ENCODE measurements around the gene TRIM17. TPM values are rescaled to one million over a fixed set of nuclear protein-coding genes. Genes with fewer than 3 reads are reported as not detected.

TRIM17 gene
- total RNA-seq, 1 donor from 2014 or later, result 9.4 TPM

- no peaks in the 10 kb centered on the region for H3K36me3 Mint-ChIP-seq
- H3K27ac Mint-ChIP-seq, result peak overlapping the region; percentile 86
- TF ChIP-seq, protein P1, sequence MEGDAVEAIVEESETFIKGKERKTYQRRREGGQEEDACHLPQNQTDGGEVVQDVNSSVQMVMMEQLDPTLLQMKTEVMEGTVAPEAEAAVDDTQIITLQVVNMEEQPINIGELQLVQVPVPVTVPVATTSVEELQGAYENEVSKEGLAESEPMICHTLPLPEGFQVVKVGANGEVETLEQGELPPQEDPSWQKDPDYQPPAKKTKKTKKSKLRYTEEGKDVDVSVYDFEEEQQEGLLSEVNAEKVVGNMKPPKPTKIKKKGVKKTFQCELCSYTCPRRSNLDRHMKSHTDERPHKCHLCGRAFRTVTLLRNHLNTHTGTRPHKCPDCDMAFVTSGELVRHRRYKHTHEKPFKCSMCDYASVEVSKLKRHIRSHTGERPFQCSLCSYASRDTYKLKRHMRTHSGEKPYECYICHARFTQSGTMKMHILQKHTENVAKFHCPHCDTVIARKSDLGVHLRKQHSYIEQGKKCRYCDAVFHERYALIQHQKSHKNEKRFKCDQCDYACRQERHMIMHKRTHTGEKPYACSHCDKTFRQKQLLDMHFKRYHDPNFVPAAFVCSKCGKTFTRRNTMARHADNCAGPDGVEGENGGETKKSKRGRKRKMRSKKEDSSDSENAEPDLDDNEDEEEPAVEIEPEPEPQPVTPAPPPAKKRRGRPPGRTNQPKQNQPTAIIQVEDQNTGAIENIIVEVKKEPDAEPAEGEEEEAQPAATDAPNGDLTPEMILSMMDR (conservative IDR thresholded peaks at IDR 0.05), result no peak
- DNase-seq (ENCODE audit: extremely low spot score, unreplicated experiment), result no peak
- H3K4me1 Mint-ChIP-seq (ENCODE audit: unreplicated experiment), result peaks cover 23% of the 10 kb centered on the region
- H3K4me3 Mint-ChIP-seq, result peak overlapping the region; percentile 94
- no peaks in the 10 kb centered on the region for H3K27me3 Mint-ChIP-seq
- H3K9me3 Mint-ChIP-seq, result no peaks in the 10 kb centered on the region
These were observed 11.3 kb downstream of the TRIM17 start for GRCh38 chr1:228405200-228405978.

- Mint-ChIP-seq H3K27ac (no peak overlapping the region), H3K36me3 (no peaks in the 10 kb centered on the region), H3K4me1 (ENCODE audit: unreplicated experiment) (peaks cover 23% of the 10 kb centered on the region), H3K4me3 (peak overlapping the region; percentile 94), H3K9me3 (no peaks in the 10 kb centered on the region), H3K27me3 (no peaks in the 10 kb centered on the region)
- TF ChIP-seq, protein P1 (conservative IDR thresholded peaks at IDR 0.05), result no peak
- no peak for DNase-seq (ENCODE audit: extremely low spot score, unreplicated experiment)
These were observed 12.4 kb downstream of the TRIM17 start for GRCh38 chr1:228404107-228404720.

DNA sequence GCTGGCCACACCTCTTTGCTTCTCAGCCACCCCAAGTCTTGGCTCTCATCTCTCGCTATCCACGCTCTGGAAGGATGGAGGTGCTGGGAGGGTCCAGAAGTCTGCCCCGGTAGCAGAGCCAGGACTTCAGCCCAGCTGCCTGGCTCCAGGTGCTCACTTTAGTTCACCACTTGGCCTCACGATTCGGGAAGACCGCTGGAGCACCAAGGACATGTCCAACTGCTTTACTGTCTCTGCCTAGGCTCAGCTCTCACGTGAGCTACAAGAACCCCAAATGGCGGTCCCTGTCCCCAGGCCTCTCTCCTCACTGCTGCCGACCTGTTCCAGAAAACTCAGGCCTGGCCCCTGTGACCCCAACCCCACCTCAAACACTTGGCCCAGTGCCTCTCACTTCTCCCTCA is 13.4 kb downstream of the TRIM17 start:
- Mint-ChIP-seq H3K4me1 (ENCODE audit: unreplicated experiment) (peaks cover 23% of the 10 kb centered on the region), H3K9me3 (no peaks in the 10 kb centered on the region), H3K4me3 (no peak overlapping the region), H3K36me3 (no peaks in the 10 kb centered on the region), H3K27ac (peak overlapping the region; percentile 51), H3K27me3 (no peaks in the 10 kb centered on the region)
- TF ChIP-seq, protein P1 (conservative IDR thresholded peaks at IDR 0.05), result no peak
- DNase-seq (ENCODE audit: extremely low spot score, unreplicated experiment), result no peak

DNA sequence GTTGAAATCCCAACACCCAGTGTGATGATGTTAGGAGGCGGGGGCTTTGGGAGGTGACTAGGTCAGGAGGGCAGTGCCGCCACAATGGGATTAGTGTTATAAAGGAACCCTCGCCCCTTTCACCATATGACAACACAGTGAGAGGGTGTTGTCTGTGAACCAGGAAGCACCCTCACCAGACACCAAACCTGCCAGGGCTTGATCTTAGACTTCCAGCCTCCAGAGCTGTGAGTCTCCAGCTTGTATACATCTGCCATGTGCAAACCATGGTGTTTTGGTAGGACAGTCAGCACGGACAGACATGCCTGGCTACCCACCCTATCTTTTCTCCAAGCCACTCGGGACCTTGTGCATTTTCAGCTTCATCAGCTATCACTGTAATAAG is 14.0 kb downstream of the TRIM17 start:
- Mint-ChIP-seq H3K4me3 (no peak overlapping the region), H3K27me3 (no peaks in the 10 kb centered on the region), H3K4me1 (ENCODE audit: unreplicated experiment) (peaks cover 23% of the 10 kb centered on the region), H3K27ac (no peak overlapping the region), H3K9me3 (no peaks in the 10 kb centered on the region), H3K36me3 (no peaks in the 10 kb centered on the region)
- no peak for DNase-seq (ENCODE audit: extremely low spot score, unreplicated experiment)
- TF ChIP-seq, protein P1 (conservative IDR thresholded peaks at IDR 0.05), result no peak

- H3K9me3 Mint-ChIP-seq, result no peaks in the 10 kb centered on the region
- H3K4me3 Mint-ChIP-seq, result no peak overlapping the region
- H3K4me1 Mint-ChIP-seq (ENCODE audit: unreplicated experiment), result peaks cover 23% of the 10 kb centered on the region
- no peak overlapping the region for H3K27ac Mint-ChIP-seq
- no peak for DNase-seq (ENCODE audit: extremely low spot score, unreplicated experiment)
- TF ChIP-seq, protein P1 (conservative IDR thresholded peaks at IDR 0.05), result no peak
- no peaks in the 10 kb centered on the region for H3K27me3 Mint-ChIP-seq
- H3K36me3 Mint-ChIP-seq, result no peaks in the 10 kb centered on the region
These were observed 14.7 kb downstream of the TRIM17 start for GRCh38 chr1:228401782-228402640.

All from type B pancreatic cell (in vitro differentiated cells).